Left ventricle myocardium inferior (tissue), 1 donor: ENCODE data around the gene CPAMD8. TPM values are rescaled to one million over a fixed set of nuclear protein-coding genes. Genes with fewer than 3 reads are reported as not detected.

Experiments
- DNase-seq: peaks from one replicate; pipeline ENCODE4 v3.0.0-alpha.2; 2020
- H3K27ac ChIP-seq: fragments of 200-600 bp; replicated peaks from 2 replicates; pipeline ENCODE4 v1.8.0; 2021
- H3K27me3 ChIP-seq: fragments of 200-600 bp; 2 replicates; pipeline ENCODE4 v1.8.0; 2021; ENCODE audit warnings: low read depth
- H3K36me3 ChIP-seq: fragments of 200-600 bp; 2 replicates; pipeline ENCODE4 v1.8.0; 2021
- H3K4me1 ChIP-seq: fragments of 200-600 bp; 2 replicates; pipeline ENCODE4 v1.8.0; 2021
- H3K4me3 ChIP-seq: fragments of 200-600 bp; 2 replicates; pipeline ENCODE4 v1.8.0; 2021; ENCODE audit warnings: mild to moderate bottlenecking, moderate library complexity
- H3K9me3 ChIP-seq: fragments of 200-600 bp; replicated peaks from 2 replicates; pipeline ENCODE4 v1.8.0; 2021
- intact Hi-C: fragments of 100-400 bp; cut with micrococcal nuclease; formaldehyde crosslinking; loops from one replicate; pipeline ENCODE4 v1.11.0; 2022
- total RNA-seq: library from RNA; stranded (reverse); fragmentation: NEBNext Ultra II Directional; extraction: Animal tissue kit (Norgen Biotek cat#: 25700); gene quantifications from one replicate; pipeline ENCODE4 v1.2.1, GENCODE V29; 2021
- TF ChIP-seq, protein P1 (sequence below): fragments of 200-600 bp; IDR thresholded peaks from 2 replicates; pipeline ENCODE4 v1.8.0; 2021; ENCODE audit warnings: antibody characterized with exemption, mild to moderate bottlenecking, borderline replicate concordance
- donor health status: DM: no; HTN: yes; CAD: no; lungs with severe emphysema.

CPAMD8 gene
- total RNA-seq, 1 donor from 2014 or later, result 13.7 TPM

DNA sequence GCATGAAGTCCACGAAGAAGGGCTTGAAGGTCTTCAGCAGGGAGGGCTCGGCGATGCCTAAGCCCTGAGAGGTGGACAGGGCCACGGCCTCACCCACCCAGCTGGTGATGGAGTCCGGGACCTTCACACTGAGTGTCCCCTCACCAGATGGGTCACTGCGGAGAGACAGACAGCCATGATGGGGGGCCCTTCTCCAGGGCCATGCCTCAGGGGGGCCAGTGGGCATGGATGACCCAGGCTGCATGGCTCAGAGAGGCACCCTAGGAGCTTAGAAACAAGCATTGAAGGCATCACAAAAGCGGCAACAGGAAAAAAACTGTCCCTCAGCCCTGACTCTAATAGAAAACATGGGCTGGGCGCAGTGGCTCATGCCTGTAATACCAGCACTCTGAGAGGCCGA, 74.6 kb downstream of the CPAMD8 start:
- H3K4me3 ChIP-seq, result no peak overlapping the region
- H3K27me3 ChIP-seq, result no peaks in the 10 kb centered on the region
- H3K4me1 ChIP-seq, result peaks cover 6% of the 10 kb centered on the region
- no peaks in the 10 kb centered on the region for H3K9me3 ChIP-seq
- no peaks in the 10 kb centered on the region for H3K36me3 ChIP-seq
- no peak overlapping the region for H3K27ac ChIP-seq
- intact Hi-C loops, result no loop called here
- no peak for DNase-seq
- TF ChIP-seq, protein P1, sequence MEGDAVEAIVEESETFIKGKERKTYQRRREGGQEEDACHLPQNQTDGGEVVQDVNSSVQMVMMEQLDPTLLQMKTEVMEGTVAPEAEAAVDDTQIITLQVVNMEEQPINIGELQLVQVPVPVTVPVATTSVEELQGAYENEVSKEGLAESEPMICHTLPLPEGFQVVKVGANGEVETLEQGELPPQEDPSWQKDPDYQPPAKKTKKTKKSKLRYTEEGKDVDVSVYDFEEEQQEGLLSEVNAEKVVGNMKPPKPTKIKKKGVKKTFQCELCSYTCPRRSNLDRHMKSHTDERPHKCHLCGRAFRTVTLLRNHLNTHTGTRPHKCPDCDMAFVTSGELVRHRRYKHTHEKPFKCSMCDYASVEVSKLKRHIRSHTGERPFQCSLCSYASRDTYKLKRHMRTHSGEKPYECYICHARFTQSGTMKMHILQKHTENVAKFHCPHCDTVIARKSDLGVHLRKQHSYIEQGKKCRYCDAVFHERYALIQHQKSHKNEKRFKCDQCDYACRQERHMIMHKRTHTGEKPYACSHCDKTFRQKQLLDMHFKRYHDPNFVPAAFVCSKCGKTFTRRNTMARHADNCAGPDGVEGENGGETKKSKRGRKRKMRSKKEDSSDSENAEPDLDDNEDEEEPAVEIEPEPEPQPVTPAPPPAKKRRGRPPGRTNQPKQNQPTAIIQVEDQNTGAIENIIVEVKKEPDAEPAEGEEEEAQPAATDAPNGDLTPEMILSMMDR, result no peak

DNA sequence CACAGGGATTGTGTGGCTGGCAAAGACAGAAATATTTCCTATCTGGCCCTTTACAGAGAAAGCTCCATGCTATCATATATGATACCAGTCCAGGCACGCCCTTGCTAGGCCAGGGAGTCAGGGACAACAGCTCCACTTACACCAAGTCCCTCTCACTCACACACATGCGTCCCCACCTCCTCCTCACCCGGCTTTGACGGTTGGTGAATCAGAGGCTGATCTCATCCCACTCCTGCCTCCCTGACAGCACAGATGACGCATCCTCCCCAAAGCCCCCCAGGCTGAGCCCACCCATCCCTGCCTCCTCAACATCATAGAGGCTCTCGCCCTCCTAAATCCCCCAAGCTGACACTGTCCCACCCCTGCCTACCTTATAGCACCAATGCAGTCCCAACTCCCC, 75.1 kb downstream of the CPAMD8 start:
- H3K9me3 ChIP-seq, result no peaks in the 10 kb centered on the region
- no peaks in the 10 kb centered on the region for H3K27me3 ChIP-seq
- no peaks in the 10 kb centered on the region for H3K36me3 ChIP-seq
- TF ChIP-seq, protein P1, result no peak
- H3K27ac ChIP-seq, result no peak overlapping the region
- intact Hi-C loops, result no loop called here
- peaks cover under 1% of the 10 kb centered on the region for H3K4me1 ChIP-seq
- no peak overlapping the region for H3K4me3 ChIP-seq
- DNase-seq, result no peak

GRCh38 chr19:16949496-16950023, 77.0 kb downstream of the CPAMD8 start:
- H3K4me3 ChIP-seq, result no peak overlapping the region
- no peaks in the 10 kb centered on the region for H3K36me3 ChIP-seq
- H3K27me3 ChIP-seq, result no peaks in the 10 kb centered on the region
- intact Hi-C loops, result no loop called here
- no peak overlapping the region for H3K27ac ChIP-seq
- DNase-seq, result no peak
- peaks cover 9% of the 10 kb centered on the region for H3K4me1 ChIP-seq
- no peaks in the 10 kb centered on the region for H3K9me3 ChIP-seq
- TF ChIP-seq, protein P1, result no peak

DNA sequence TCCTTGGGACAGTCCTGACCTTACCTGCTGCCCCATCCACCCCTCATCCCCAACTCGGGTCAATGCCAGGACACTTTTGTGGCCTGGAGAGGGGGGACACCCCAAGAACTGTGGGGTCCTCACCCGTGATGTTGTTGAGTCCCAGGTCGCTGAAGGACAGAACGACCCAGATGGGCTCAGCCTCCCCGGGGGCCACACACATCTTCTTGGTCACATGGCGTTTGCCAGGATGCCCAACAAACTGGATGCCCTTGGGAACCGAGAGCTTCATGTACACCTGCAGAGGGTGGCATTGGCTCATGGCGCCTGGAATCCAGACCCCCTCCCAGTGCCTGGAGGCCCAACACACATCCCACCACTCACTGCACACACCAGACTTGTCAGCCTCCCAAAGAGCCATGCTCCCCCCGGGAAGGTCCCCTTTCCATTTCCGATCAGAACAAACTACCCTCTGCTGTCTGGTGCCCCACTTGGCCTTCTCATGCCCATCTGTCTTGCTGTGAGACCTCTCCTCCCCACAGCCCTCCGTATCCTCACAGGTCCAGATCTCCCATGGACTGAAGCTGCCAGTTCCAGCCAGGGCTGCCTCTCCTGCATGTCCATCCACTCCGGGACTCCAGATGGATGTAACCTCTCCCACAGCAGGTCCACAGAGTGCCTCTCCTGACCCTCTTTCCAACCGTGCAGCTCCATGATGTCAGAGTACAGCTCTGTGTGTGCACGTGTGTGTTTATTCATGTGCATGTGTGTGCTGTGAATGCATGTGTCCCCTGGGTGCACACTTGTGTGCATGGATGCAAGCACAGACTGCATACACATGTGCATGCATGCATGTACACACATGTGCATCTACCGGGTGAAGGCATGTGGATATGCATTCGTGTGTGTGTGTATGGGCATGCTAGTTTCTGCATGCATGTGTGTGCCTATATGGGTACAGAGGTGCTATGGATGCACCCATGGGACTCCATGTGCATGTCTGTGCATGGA, 79.4 kb downstream of the CPAMD8 start:
- Histone ChIP-seq H3K4me3 (no peak overlapping the region), H3K27me3 (no peaks in the 10 kb centered on the region), H3K36me3 (no peaks in the 10 kb centered on the region), H3K9me3 (no peaks in the 10 kb centered on the region), H3K27ac (no peak overlapping the region), H3K4me1 (peaks cover 16% of the 10 kb centered on the region)
- no peak for DNase-seq
- TF ChIP-seq, protein P1, result no peak
- intact Hi-C loops, result no loop called here

DNA sequence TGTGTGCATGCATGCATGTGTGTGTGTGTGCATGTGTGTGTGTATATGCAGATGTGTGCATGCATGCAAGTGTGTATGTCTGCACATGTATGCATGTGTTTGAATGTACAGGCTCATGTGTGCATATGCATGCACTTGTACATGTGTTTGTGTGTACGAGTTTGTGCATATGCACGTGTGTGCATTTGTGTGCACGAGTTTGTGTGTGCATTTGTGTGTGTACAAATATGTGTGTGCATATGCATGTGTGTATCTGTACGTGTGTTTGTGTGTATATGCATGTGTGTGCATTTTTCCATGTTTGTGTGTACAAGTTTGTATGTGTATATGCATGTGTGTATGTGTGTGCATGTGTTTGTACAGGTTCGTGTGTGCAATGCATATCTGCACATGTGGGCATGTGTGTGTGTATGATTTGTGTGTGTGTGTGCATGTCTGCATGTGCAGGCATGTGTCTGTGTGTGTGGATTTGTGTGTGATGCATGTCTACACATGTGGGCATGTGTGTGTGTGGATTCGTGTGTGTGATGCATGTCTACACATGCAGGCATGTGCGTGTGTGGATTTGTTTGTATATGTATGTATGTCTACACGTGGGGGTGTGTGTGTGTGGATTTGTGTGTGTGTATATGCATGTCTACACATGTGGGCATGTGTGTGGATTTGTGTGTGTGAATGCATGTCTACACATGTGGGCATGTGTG, 80.7 kb downstream of the CPAMD8 start:
- H3K27ac ChIP-seq, result no peak overlapping the region
- no peaks in the 10 kb centered on the region for H3K36me3 ChIP-seq
- no peaks in the 10 kb centered on the region for H3K9me3 ChIP-seq
- DNase-seq, result no peak
- H3K4me3 ChIP-seq, result no peak overlapping the region
- TF ChIP-seq, protein P1, result no peak
- H3K4me1 ChIP-seq, result peaks cover 16% of the 10 kb centered on the region
- intact Hi-C loops, result no loop called here
- no peaks in the 10 kb centered on the region for H3K27me3 ChIP-seq
